GM23248 (cell line): Measurements from ENCODE around the gene ST13. TPM values are rescaled to one million over a fixed set of nuclear protein-coding genes. Genes with fewer than 3 reads are reported as not detected.
"Not testable (repeated sequence)": the region's sequence is repeated elsewhere in the genome, so short reads cannot be mapped to it uniquely, and the experiment has no call there.

ENCODE experiments used
- DNase-seq: peaks from one replicate; pipeline ENCODE4 v3.0.0-alpha.2; 2015
- H2AFZ ChIP-seq: fragments of 200-600 bp; sonication (generic); 2 replicates; pipeline ENCODE4 v1.6.1; 2016; ENCODE audit warnings: antibody characterized with exemption
- H3F3A ChIP-seq: fragments of 200-600 bp; sonication (generic); 2 replicates; pipeline ENCODE4 v1.6.1; 2016; ENCODE audit warnings: mild to moderate bottlenecking, antibody characterized with exemption, mixed run types; ENCODE audit not compliant: insufficient read depth
- H3K27ac ChIP-seq: fragments of 200-600 bp; sonication (generic); 2 replicates; pipeline ENCODE4 v1.5.1; 2016; ENCODE audit warnings: mild to moderate bottlenecking
- H3K27me3 ChIP-seq: fragments of 200-600 bp; sonication (generic); replicated peaks from 2 replicates; pipeline ENCODE4 v1.6.1; 2016; ENCODE audit warnings: mild to moderate bottlenecking; ENCODE audit not compliant: insufficient read depth
- H3K36me3 ChIP-seq: fragments of 200-600 bp; sonication (generic); 2 replicates; pipeline ENCODE4 v1.6.1; 2016; ENCODE audit warnings: low read depth, mild to moderate bottlenecking
- H3K4me1 ChIP-seq: fragments of 200-600 bp; sonication (generic); 2 replicates; pipeline ENCODE4 v1.6.1; 2016; ENCODE audit warnings: mild to moderate bottlenecking; ENCODE audit not compliant: insufficient read depth
- H3K4me2 ChIP-seq: fragments of 200-600 bp; sonication (generic); one replicate; pipeline ENCODE4 v1.6.1; 2016; ENCODE audit warnings: mild to moderate bottlenecking; ENCODE audit not compliant: unreplicated experiment
- H3K4me3 ChIP-seq: fragments of 200-600 bp; sonication (generic); 2 replicates; pipeline ENCODE4 v1.5.1; 2016; ENCODE audit warnings: mild to moderate bottlenecking
- H3K79me2 ChIP-seq: fragments of 200-600 bp; sonication (generic); 2 replicates; pipeline ENCODE4 v1.6.1; 2016; ENCODE audit warnings: mild to moderate bottlenecking; ENCODE audit not compliant: insufficient read depth
- H3K9ac ChIP-seq: fragments of 200-600 bp; sonication (generic); 2 replicates; pipeline ENCODE4 v1.6.1; 2016; ENCODE audit warnings: mild to moderate bottlenecking
- H3K9me2 ChIP-seq: fragments of 200-600 bp; sonication (generic); 2 replicates; pipeline ENCODE4 v1.6.1; 2016; ENCODE audit warnings: mixed run types, mild to moderate bottlenecking, moderate library complexity; ENCODE audit not compliant: insufficient read depth
- H3K9me3 ChIP-seq: fragments of 200-600 bp; sonication (generic); one replicate; pipeline ENCODE4 v1.6.1; 2017; ENCODE audit warnings: low read depth
- H4K20me1 ChIP-seq: fragments of 200-600 bp; sonication (generic); 2 replicates; pipeline ENCODE4 v1.6.0; 2016; ENCODE audit not compliant: insufficient read depth
- EZH2 ChIP-seq: fragments of 200-600 bp; sonication (generic); IDR thresholded peaks from 2 replicates; pipeline ENCODE4 v1.6.1; 2018; ENCODE audit warnings: antibody characterized with exemption, mild to moderate bottlenecking; ENCODE audit not compliant: insufficient read depth, poor library complexity, severe bottlenecking
- EZH2phosphoT487 ChIP-seq: fragments of 200-600 bp; sonication (generic); IDR thresholded peaks from 2 replicates; pipeline ENCODE4 v1.6.1; 2018; ENCODE audit warnings: antibody characterized with exemption, moderate library complexity, mild to moderate bottlenecking, low read depth; ENCODE audit not compliant: insufficient read depth
- WGBS, 2 experiments: methylation state at CpG; one replicate each; pipeline ENCODE4 v1.1.6; 2015 to 2017; ENCODE audit warnings: low lambda C conversion rate in 2 of 2, low coverage in 1 of 2; ENCODE audit errors: missing lambda C conversion rate in 2 of 2; 5-methylcytosine and 5-hydroxymethylcytosine counted together
- in situ Hi-C: fragments of 300-500 bp; cut with MboI; formaldehyde crosslinking; loops from 2 replicates; pipeline ENCODE4 v1.15.0; 2020
- polyA plus RNA-seq: library from polyadenylated mRNA; unstranded; fragments of >200 nt; fragmentation: Nextera tagmentation; extraction: Ambion mirVana; gene quantifications from 2 replicates; pipeline ENCODE4 v1.2.1, GENCODE V29; 2016
- total RNA-seq: library from RNA; depleted of rRNA; stranded (reverse); fragments of >200 nt; shearing (Covaris generic); gene quantifications from 2 replicates; pipeline ENCODE4 v1.2.3, GENCODE V29; 2014

The ST13 gene
- total and polyA plus RNA-seq, 2 experiments from 2014 or later = 141 to 161 TPM

GRCh38 chr22:40834619-40835018 lies 21.8 kb downstream of the ST13 start:
- H3K27me3 ChIP-seq = no peaks in the 10 kb centered on the region
- peaks cover 4% of the 10 kb centered on the region; the same call in 1 of the 2 replicates for H3F3A ChIP-seq
- no peaks in the 10 kb centered on the region for H3K9me2 ChIP-seq
- H3K4me2 ChIP-seq = no peak overlapping the region
- no peak overlapping the region for H3K4me3 ChIP-seq
- DNase-seq = no peak
- in situ Hi-C loops = no loop called here
- 97 to 98% methylated on average over 3 of the region's 3 CpGs for WGBS, 2 experiments
- no peak overlapping the region for H2AFZ ChIP-seq
- no peak overlapping the region for H3K27ac ChIP-seq
- H3K79me2 ChIP-seq = peaks cover 70% of the 10 kb centered on the region
- peaks cover 82% of the 10 kb centered on the region for H3K36me3 ChIP-seq
- TF ChIP-seq EZH2 (no peak), EZH2phosphoT487 (no peak)
- H3K9me3 ChIP-seq = no peaks in the 10 kb centered on the region
- no peaks in the 10 kb centered on the region for H3K4me1 ChIP-seq
- no peak overlapping the region for H3K9ac ChIP-seq
- no peaks in the 10 kb centered on the region for H4K20me1 ChIP-seq

GRCh38 chr22:40829131-40829530 lies 27.3 kb downstream of the ST13 start:
- 96 to 98% methylated on average over 6 of the region's 6 CpGs for WGBS, 2 experiments
- Histone ChIP-seq H3K79me2 (peaks cover 28% of the 10 kb centered on the region; the same call in 1 of the 2 replicates), H4K20me1 (no peaks in the 10 kb centered on the region), H3K9ac (no peak overlapping the region), H3K27me3 (no peaks in the 10 kb centered on the region), H3K4me2 (no peak overlapping the region), H3K9me3 (no peaks in the 10 kb centered on the region), H3K9me2 (no peaks in the 10 kb centered on the region), H3K36me3 (peaks cover 74% of the 10 kb centered on the region), H3K4me3 (no peak overlapping the region), H3F3A (peaks cover 4% of the 10 kb centered on the region; the same call in 1 of the 2 replicates), H3K4me1 (no peaks in the 10 kb centered on the region), H2AFZ (no peak overlapping the region), H3K27ac (no peak overlapping the region)
- TF ChIP-seq EZH2 (no peak), EZH2phosphoT487 (no peak)
- in situ Hi-C loops = no loop called here
- DNase-seq = no peak

- H3F3A ChIP-seq = peaks cover 15% of the 10 kb centered on the region; the same call in 1 of the 2 replicates
- no peaks in the 10 kb centered on the region for H3K9me2 ChIP-seq
- H3K27me3 ChIP-seq = no peaks in the 10 kb centered on the region
- WGBS, 2 experiments = 85 to 87% methylated on average over 7 of the region's 7 CpGs
- H3K4me3 ChIP-seq = no peak overlapping the region
- H3K4me2 ChIP-seq = no peak overlapping the region
- no peak overlapping the region for H3K27ac ChIP-seq
- no peak overlapping the region for H2AFZ ChIP-seq
- H3K9ac ChIP-seq = no peak overlapping the region
- no peaks in the 10 kb centered on the region for H3K9me3 ChIP-seq
- in situ Hi-C loops = no loop called here
- H3K79me2 ChIP-seq = peaks cover 13% of the 10 kb centered on the region; the same call in 1 of the 2 replicates
- DNase-seq = no peak
- H3K36me3 ChIP-seq = peaks cover 71% of the 10 kb centered on the region
- TF ChIP-seq EZH2phosphoT487 (no peak), EZH2 (no peak)
- H3K4me1 ChIP-seq = no peaks in the 10 kb centered on the region
- no peaks in the 10 kb centered on the region for H4K20me1 ChIP-seq
These were observed 29.3 kb downstream of the ST13 start for GRCh38 chr22:40826984-40827741.

- in situ Hi-C loops, H3K9me2 ChIP-seq, H3K4me3 ChIP-seq, H3K9ac ChIP-seq, H3K4me1 ChIP-seq, H2AFZ ChIP-seq, H3K9me3 ChIP-seq, H3K27me3 ChIP-seq, H3K4me2 ChIP-seq, H3K79me2 ChIP-seq, H4K20me1 ChIP-seq, H3K27ac ChIP-seq, DNase-seq: not testable (repeated sequence)
- 100% methylated on average over 2 of the region's 2 CpGs for WGBS, 2 experiments
- Histone ChIP-seq H3F3A (peaks cover 18% of the 10 kb centered on the region), H3K36me3 (peaks cover 62% of the 10 kb centered on the region)
These were observed 30.1 kb downstream of the ST13 start for GRCh38 chr22:40826292-40826691.

- Histone ChIP-seq H3K9me3 (no peaks in the 10 kb centered on the region), H2AFZ (no peak overlapping the region), H3K79me2 (peaks cover 6% of the 10 kb centered on the region), H3K27me3 (no peaks in the 10 kb centered on the region), H3K4me3 (no peak overlapping the region), H3K4me1 (peaks cover 5% of the 10 kb centered on the region), H4K20me1 (no peaks in the 10 kb centered on the region), H3F3A (peaks cover 38% of the 10 kb centered on the region), H3K36me3 (peaks cover 35% of the 10 kb centered on the region), H3K9me2 (no peaks in the 10 kb centered on the region), H3K4me2 (no peak overlapping the region), H3K27ac (no peak overlapping the region), H3K9ac (no peak overlapping the region)
- TF ChIP-seq EZH2 (no peak), EZH2phosphoT487 (no peak)
- in situ Hi-C loops = no loop called here
- no peak for DNase-seq
- WGBS, 2 experiments = 95 to 96% methylated on average over 1 of the region's 1 CpG
These were observed 33.0 kb downstream of the ST13 start for GRCh38 chr22:40823426-40823825.
